ENCODE measurements around the gene CDIP1. TPM values are rescaled to one million over a fixed set of nuclear protein-coding genes. Genes with fewer than 3 reads are reported as not detected.

The CDIP1 gene
- total RNA-seq: 10 to 100 TPM; 31.9 to 32.2 TPM

DNA sequence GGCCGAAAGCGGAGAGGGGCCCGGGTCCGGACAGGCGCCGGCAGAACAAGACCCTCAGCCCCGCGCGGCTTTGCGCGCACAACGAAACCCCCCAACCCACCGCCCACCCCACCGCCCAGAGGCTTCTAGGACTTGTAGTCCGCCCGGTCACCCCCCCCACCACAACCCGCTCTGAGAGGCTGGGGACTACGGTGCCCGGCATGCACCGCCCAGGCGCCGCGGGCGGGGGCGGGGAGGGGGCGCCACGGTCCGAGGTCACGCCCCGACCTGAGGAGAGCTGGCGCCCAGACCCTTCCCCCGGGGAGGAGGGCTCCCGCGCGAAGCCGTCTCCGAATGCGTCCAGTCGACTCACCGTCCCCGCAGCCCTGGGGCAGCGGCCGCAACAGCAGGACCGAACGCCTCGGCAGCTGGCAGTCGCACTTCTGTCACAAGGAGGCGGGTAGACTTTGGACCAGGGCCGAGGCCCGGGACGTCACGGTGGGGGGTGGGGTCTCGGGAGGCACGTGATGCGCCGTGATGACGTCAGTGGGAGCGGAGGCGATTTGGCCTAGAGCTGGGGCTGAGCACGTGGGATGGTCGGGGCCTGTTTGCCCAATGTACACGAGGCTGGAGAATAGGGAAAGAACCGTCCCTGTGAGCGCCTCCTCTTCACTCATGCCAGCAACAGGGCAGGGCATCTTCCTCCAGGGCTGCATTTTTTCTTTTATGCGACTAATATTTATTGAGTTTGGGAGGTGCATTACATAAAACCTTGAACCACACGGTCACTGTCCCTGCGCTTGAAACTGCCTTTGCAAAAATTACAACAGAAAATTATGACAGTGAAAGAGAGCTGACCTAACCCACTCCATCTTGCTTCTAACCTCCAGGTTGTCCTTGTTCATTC, at the start of gene CDIP1:
Gene CDIP1 (minus strand): TSS at position 424 of the 886 bp plus-strand sequence. CDS start 24,643 bp downstream, outside the sequence.
- POLR2A ChIA-PET: interaction anchor here (0.6 to 1.6 kb wide), 6 partner anchors 9 to 209 kb away, joined by 3 to 10 read pairs (median 3); partner anchors contain the start of gene HMOX2
- ATAC-seq: peak; percentile 83

DNA sequence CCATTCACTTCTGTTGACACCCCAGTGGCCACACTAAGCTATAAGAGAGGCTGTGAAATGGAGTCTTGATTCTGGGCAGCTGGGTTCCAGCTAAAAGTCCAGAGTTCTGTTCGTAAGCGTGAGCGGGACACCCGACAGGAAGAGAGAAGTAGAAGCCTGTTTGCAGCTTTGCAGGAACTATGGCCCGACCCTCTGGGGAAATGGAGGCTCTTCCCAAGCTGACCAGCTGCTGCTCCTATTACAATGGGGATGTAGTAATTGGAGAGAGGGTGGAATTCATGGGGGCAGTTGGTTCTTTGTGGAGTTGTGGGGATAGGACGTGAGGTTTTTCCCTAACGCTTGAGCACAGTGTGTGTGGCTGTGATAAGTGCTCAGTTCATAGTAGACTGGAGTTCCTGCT, 47.7 kb upstream of the CDIP1 start:
- CTCF ChIA-PET: interaction anchor here (0.6 to 2.7 kb wide), 24 partner anchors 9 to 183 kb away, joined by 3 to 18 read pairs (median 6); partner anchors contain the start of gene HMOX2
- no peaks in the 10 kb centered on the region for H3K36me3 Mint-ChIP-seq (ENCODE audit: low read depth)
- POLR2A ChIA-PET: interaction anchor here (0.8 to 1.6 kb wide), 2 partner anchors 11 to 36 kb away, joined by 3 to 4 read pairs; no protein-coding TSS in a partner anchor
- no peak overlapping the region for H3K27ac Mint-ChIP-seq
- intact Hi-C loops (cut with micrococcal nuclease): no loop called here
- H3K4me3 Mint-ChIP-seq: no peak overlapping the region
- H3K9me3 Mint-ChIP-seq: peaks cover 2% of the 10 kb centered on the region
- peaks cover 3% of the 10 kb centered on the region for H3K4me1 Mint-ChIP-seq (ENCODE audit: low read depth)
- H3K27me3 Mint-ChIP-seq: peaks cover 4% of the 10 kb centered on the region
- TF ChIP-seq, protein P1, sequence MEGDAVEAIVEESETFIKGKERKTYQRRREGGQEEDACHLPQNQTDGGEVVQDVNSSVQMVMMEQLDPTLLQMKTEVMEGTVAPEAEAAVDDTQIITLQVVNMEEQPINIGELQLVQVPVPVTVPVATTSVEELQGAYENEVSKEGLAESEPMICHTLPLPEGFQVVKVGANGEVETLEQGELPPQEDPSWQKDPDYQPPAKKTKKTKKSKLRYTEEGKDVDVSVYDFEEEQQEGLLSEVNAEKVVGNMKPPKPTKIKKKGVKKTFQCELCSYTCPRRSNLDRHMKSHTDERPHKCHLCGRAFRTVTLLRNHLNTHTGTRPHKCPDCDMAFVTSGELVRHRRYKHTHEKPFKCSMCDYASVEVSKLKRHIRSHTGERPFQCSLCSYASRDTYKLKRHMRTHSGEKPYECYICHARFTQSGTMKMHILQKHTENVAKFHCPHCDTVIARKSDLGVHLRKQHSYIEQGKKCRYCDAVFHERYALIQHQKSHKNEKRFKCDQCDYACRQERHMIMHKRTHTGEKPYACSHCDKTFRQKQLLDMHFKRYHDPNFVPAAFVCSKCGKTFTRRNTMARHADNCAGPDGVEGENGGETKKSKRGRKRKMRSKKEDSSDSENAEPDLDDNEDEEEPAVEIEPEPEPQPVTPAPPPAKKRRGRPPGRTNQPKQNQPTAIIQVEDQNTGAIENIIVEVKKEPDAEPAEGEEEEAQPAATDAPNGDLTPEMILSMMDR (IDR thresholded peaks at IDR 0.05): no peak
- ATAC-seq (no peak), DNase-seq (no peak)

More for the DNA sequence above, at the start of gene CDIP1:
- Mint-ChIP-seq H3K4me3 (peak within 1 kb of the TSS; percentile 62), H3K9me3 (peaks cover 6% of the 10 kb centered on the region), H3K27ac (peak within 1 kb of the TSS; percentile 82), H3K27me3 (no peaks in the 10 kb centered on the region), H3K4me1 (ENCODE audit: low read depth) (peaks cover 37% of the 10 kb centered on the region), H3K36me3 (ENCODE audit: low read depth) (peaks cover 18% of the 10 kb centered on the region)
- TF ChIP-seq, protein P1 (IDR thresholded peaks at IDR 0.05): no peak
- intact Hi-C loops (cut with micrococcal nuclease): loop anchor here (5.0 kb wide), 1 partner anchor 61 kb away; the partner anchor contains the start of gene HMOX2
- DNase-seq: peak; percentile 99
- CTCF ChIA-PET: interaction anchor here (1.0 to 15.8 kb wide), 7 partner anchors 10 to 77 kb away, joined by 3 to 174 read pairs (median 5); no protein-coding TSS in a partner anchor

DNA sequence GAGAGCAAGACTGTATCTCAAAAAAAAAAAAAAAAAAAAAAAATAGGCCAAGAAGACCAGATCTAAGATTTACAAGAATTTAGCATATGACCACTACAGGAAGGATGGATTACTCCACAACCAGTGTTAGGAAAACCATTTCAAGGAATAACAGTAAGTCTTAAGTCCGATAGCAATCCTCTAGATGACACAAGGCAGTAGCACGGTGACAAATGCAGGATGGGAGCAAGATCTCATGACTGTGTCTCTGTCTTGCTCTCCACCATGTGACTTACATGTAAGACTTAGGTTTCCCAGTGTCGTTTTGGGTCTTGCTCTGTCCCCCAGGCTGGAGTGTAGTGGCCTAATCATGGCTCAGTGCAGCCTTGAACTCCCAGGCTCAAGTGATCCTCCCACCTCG, 45.3 kb upstream of the CDIP1 start:
- ATAC-seq (no peak), DNase-seq (no peak)
- Mint-ChIP-seq H3K4me1 (ENCODE audit: low read depth) (peaks cover 3% of the 10 kb centered on the region), H3K36me3 (ENCODE audit: low read depth) (no peaks in the 10 kb centered on the region), H3K4me3 (no peak overlapping the region), H3K27me3 (peaks cover 4% of the 10 kb centered on the region), H3K27ac (no peak overlapping the region), H3K9me3 (peaks cover 2% of the 10 kb centered on the region)
- intact Hi-C loops (cut with micrococcal nuclease): no loop called here
- ChIA-PET CTCF (interaction anchor here (2.6 kb wide), 1 partner anchor 13 kb away, joined by 15 read pairs; no protein-coding TSS in a partner anchor), POLR2A (no interaction called here)
- TF ChIP-seq, protein P1 (IDR thresholded peaks at IDR 0.05): no peak

DNA sequence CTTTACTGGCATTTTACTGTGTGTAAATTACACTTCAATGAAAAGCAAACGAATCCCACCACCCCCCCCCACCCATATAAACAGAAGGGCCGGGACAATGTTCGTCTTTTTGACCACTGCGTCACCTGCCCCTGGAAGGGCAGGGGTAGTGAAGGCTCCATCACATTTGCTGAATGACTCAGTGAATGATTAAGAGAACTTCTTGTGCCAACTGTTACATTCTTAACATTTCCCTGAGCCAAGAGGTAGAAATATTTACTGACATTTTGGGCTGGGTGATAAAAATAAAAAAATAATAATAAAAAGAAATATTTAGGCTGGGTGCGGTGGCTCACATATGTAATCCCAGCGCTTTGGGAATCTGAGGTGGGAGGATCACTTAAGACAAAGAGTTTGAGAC, 41.7 kb upstream of the CDIP1 start:
- no peaks in the 10 kb centered on the region for H3K36me3 Mint-ChIP-seq (ENCODE audit: low read depth)
- H3K27ac Mint-ChIP-seq: no peak overlapping the region
- no peaks in the 10 kb centered on the region for H3K9me3 Mint-ChIP-seq
- TF ChIP-seq, protein P1 (IDR thresholded peaks at IDR 0.05): no peak
- ATAC-seq (no peak), DNase-seq (no peak)
- H3K4me1 Mint-ChIP-seq (ENCODE audit: low read depth): no peaks in the 10 kb centered on the region
- ChIA-PET POLR2A (no interaction called here), CTCF (no interaction called here)
- no peaks in the 10 kb centered on the region for H3K27me3 Mint-ChIP-seq
- no peak overlapping the region for H3K4me3 Mint-ChIP-seq
- intact Hi-C loops (cut with micrococcal nuclease): no loop called here
